ENCODE results near the gene AP4E1.
"Not testable (repeated sequence)": the region's sequence is repeated elsewhere in the genome, so short reads cannot be mapped to it uniquely, and the experiment has no call there.

The AP4E1 gene

DNA sequence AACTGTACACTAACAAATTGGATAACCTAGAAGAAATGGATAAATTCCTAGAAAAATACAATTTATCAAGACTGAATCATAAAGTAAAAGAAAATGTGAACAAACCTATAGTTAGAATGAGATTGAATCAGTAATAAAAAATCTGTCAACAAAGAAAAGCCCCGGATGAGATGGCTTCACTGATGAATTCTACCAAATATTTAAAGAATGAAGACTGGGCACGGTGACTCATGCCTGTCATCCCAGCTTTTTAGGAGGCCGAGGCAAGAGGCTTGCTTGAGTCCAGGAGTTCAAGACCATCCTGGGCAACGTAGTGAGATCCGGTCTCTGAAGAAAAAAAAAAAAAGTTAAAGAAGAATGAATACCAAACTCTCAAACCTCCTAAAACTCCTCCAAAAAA lies 17.7 kb upstream of the AP4E1 start:
- DNase-seq: no peak

DNA sequence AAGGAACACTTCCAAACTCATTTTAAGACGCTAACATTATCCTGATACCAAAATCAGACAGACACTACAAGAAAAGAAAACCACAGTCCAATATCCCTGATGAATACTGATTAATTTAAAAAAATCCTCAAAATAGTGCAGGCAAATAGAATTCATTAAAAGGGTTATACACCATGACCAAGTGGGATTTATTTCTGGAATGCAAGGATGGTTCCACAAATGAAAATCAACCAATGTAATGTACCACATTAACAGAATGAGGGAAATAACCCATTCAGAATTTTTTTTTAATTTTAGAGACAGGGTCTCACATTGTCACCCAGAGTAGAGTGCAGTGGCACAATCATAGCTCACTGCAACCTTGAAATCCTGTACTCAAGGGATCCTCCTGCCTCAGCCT lies 17.3 kb upstream of the AP4E1 start:
- no peak for DNase-seq

DNA sequence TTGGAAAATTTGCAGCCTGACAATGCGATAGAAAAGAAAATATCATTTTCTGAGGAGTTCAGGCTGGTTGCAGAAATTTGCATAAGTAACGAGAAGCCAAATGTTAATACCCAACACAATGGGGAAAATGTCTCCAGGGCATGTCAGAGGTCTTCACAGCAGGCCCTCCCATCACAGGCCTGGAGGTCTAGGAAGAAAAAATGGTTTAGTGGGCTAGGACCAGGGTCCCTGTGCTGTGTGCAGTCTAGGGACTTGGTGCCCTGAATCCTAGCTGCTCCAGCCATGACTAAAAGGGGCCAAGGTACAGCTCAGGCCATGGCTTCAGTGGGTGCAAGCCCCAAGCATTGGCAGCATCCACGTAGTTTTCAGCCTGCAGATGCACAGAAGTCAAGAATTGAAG lies 14.5 kb upstream of the AP4E1 start:
- DNase-seq: no peak

DNA sequence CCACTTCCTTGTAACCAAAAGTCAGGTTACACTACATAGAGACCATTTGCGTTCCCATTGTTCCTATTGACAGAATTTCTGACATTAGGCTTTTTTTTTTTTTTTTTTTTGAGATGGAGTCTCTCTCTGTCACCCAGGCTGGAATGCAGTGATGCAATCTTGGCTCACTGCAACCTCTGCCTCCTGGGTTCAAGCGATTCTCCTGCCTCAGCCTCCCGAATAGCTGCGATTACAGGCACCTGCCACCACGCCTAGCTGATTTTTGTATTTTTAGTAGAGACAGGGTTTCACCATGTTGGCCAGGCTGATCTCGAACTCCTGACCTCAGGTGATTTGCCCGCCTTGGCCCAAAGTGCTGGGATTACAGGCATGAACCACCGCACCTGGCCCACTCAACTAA lies 7.1 kb upstream of the AP4E1 start:
- DNase-seq: not testable (repeated sequence)

DNA sequence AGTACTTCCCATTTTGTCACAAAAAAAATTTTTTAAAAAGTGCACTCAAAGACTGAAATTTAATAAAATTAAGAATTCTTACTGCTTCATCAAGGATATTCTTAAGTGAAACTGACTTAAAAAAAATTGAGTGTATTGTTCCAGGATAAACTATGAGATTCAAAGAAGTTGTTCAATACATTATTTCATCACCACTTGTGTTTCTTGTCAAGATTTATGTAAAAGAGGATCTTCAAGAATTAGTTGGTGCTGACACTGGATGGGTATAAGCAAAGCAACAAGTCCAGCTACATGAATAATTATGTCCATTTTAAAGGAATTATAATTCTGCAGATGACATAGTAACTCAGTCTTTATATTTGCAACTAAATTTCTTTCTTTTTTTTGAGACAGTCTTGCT lies 4.3 kb upstream of the AP4E1 start:
- DNase-seq: no peak

DNA sequence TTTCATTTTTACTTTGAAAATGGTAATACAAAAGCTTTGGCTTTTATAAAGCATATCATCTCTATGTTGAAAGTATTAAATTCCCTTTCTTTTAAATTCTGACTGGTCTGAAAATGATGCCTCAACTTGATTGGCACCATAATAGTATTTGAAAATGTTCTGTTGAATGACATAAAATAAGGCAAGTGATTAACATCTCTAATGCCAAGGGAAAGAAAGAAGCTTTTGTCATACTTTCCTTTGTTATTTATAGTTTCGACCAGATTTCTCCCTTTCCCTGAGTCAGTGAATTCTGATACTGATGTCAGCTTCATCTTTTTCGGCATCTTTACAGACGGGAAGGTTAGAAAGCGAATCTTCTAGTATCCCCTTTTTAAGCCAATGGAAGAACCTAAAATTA lies 3.4 kb upstream of the AP4E1 start:
- DNase-seq: no peak

DNA sequence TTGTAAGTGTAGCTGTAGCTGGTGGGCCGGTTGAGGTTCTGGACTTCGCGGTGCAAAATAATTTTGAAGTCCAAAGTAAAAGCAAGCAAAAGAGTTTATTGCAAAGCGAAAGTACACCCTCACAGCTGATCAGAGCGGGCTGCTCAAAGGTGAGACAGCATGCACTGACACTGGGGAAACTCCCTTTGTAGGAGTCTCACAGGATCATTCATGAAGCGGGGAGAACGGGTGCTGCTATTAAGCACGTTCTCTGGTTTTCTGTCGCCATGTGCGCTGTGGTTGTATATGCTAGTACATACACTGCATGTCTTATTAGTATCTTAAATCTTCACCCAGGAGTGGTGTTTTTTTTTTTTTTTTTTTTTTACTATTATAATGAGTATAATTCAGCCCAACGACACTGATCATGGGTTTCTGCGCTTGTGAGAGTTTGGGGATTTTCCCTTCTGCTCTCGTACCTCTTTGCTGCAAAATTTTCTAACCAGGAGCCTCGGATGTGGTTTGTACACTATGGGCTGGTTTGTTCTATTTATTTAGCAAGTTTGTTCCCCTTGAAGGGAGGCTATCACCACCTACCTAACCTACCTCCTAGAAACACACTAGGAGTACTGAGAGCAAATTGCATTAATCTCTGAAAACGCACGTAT lies 1.4 kb upstream of the AP4E1 start:
- no peak for DNase-seq

DNA sequence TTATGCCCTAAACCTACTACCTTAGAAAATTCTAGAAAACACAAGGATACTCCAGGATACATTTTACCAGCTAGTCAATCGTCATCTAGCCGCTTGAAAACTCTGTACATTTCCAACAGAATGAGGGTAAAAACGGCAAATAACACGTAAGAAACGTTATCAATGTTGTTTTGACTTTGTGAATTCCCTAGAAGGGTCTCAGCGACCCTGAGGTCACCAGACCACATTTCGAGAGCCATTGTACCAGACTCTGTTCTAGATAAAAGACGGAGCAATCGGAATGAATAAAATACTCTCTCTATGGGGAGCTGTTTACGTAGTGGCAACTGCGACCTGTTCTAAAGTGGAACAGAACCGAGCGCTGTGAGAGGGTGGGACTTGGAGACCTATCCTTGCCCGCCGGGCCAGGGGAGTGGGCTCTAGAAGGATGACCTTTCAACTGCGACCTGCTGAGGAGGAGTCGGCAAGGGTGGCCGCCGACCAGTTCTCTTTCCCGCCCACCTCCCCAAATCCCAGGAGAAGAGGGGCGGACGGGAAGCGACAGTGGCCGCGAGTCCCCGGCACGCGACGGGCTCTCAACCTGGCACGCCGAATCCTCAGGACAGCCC lies 778 bp upstream of the AP4E1 start:
- DNase-seq: no peak

DNA sequence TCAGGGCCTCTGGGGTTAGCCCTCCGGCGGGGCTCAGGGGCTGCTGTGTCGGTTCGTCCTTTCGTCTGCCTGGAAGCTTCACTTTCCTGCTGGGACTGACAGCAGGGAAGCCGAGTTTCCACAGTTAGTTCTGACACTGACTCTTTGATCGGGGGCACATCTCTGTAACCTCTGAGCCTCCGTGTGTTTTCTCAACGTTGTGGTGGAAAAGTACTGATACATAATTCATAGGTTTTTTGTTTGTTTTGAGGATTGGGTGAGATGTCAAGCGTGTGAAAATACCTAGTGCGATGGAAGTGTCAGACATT lies 481 bp downstream of the AP4E1 start:
- DNase-seq: no peak

DNA sequence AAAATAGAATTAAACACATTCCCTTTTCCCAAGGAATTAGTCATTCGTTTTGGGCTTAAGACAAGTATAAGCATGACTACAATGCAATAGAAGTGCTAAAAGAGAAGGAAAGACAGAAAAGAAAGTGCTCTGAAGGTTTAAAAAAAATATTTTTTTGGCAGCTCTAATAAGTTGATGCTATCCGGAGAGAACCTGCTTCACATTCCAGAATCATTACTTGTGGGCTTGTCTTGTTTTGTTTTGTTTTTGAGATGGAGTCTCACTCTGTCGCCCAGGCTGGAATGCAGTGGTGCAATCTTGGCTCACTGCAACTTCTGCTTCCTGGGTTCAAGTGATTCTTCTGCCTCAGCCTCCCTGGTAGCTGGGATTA lies 1.9 kb downstream of the AP4E1 start:
- not testable (repeated sequence) for DNase-seq

DNA sequence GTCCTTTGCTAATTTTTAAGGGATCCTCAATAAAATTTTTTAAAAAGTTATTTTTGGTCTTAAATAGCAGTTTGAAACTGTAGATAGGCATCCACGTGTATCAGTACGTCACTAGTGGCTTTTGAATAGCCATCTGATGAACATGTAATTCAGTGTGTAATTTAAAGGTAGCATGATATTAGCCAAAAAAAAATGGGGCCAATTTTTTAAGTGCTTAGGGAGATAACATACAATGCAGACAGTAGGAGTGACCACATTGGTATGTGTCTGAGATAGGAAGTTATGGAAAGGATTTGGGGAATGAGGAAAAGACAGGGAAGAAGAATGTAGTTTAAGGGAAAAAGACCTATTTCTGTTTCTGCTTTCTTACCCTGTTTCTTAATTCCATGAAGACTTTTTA lies 2.5 kb downstream of the AP4E1 start:
- no peak for DNase-seq

DNA sequence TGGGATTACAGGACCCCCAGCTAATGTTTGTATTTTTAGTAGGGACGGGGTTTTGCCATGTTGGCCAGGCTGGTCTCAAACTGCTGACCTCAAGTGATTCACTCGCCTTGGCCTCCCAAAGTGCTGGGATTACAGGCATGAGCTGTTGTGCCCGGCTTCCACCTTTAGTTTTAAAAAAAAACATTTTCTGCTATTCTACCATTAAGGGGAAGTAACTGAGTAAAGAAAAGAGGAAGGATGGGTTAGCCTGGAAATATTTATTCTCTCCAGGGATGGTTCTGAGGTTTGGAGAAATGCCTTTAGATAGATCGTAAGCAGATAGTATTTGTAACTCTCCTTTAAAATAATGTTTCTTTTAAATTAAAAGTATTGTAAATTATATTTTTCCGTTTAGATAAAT lies 3.1 kb downstream of the AP4E1 start:
- no peak for DNase-seq

DNA sequence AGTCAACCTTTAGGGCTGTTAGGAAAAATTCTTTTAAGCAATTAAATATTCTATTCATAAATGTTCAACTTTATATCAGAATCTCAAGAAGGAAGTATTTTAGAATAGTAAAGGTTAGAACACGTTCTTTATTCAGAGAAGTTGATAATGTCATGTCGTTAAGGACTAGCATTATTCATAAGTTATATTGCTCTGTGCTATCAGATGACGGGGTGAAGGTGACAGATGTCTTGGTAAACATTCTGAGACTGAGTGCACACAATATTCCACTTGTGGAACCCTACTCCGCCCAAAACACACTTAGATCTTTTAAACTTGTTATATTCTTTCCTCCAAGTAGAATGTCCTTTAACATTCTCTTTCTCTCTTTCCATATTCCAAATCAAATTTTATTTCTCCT lies 7.9 kb downstream of the AP4E1 start:
- DNase-seq: no peak

DNA sequence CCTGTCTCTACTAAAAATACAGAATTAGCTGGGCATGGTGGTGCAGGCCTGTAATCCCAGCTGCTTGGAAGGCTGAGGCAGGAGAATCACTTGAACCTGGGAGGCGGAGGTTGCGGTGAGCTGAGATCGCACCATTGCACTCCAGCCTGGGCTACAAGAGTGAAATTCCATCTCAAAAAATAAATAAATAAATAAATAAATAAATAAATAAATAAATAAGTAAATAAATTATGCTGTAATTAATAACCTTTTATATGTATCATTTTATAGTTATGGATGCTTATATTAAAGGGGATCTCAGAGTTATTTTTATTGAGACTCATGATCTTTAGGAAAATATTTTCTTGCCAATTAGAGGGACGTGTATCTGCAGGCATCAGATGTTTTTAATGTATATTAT lies 10.9 kb downstream of the AP4E1 start:
- not testable (repeated sequence) for DNase-seq

DNA sequence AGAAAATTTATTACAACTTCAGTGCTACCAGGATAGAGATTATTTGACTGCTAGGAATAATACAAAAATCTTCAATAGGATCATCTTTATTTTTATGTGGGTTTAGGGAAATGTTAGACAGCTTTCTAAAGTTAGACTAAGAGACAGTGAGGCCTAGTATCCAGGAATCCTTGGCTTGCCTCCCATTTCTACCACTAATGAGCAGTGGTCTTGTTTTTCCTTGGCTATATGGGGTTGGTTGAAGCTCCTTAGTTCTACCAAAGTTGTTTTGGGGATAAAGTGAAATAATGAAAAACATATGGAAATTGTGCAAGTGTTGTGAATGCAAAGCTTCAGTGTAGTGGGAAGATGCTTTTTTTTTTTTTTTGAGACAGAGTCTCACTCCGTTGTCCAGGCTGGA lies 16.8 kb downstream of the AP4E1 start:
- DNase-seq: no peak

DNA sequence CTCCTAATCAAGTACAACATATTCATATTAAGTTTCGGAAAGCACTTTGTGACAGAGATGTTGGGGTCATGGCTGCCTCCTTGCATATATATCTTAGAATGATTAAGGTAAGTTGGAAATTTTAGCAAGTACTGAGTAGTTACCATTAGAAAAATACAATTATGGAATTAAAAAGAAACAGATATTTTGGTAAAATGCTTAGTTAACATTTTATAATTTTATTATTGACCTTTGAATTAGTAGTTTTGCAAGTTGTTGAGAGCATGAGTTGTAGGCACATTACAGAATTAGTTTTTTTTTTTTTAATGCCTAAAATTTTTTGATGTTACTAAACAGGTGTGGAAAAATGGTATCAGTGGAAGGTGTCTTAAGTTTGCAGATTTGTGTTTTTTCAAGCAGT lies 20.6 kb downstream of the AP4E1 start:
- no peak for DNase-seq

DNA sequence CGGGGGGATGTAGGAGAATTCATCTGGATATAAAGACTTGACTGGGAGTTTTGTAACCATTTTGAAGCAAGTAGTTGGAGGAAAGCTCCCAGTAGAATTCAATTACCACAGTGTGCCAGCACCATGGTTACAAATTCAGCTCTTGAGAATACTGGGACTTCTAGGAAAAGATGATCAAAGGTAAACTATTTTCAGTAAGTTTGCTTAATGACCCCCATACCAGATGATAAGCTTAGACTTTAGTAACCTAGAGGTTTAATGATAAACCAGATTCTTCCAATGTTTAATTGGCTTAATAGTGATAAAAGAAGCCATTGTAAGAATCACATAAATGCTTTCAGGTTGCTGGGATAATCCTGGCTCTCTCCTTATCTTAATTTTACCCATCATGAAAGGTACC lies 22.3 kb downstream of the AP4E1 start:
- DNase-seq: no peak

DNA sequence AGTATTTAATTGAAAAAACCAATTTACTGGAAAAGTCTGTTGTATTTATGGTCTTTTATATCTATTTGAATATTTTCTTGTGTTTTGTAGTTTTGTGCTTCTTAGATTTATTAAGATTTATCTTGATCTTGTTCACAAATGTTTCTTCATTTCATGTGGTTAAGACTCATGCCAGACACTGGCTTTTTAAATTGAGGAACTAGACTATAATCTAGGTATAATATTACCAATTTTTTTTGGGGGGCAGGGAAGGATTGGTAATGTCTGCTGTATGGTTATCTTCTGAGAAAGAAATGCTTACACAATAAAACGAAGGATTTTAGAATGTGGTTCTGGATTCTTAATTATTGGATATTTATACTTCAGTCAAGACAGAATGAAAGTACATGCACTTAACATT lies 24.9 kb downstream of the AP4E1 start:
- no peak for DNase-seq

DNA sequence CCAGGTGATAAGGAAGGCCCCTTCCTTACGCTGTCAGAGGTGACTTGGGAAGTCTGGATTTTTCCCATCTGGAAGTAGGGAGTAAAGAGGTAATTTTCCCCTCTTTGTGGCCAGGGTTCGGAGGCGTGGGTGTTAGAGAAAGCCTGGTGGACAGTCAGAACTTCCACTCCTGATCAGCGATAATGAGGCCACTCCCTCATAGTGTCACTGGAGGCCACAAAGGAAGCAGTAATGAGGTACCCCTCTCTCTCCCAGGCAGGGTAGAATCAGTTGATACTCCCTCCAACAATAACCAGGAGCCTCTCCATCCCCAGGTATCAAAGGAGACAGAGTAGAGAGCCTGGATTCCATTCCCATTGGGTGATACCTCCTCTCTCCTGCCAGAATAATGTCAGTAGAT lies 30.0 kb downstream of the AP4E1 start:
- DNase-seq: no peak

DNA sequence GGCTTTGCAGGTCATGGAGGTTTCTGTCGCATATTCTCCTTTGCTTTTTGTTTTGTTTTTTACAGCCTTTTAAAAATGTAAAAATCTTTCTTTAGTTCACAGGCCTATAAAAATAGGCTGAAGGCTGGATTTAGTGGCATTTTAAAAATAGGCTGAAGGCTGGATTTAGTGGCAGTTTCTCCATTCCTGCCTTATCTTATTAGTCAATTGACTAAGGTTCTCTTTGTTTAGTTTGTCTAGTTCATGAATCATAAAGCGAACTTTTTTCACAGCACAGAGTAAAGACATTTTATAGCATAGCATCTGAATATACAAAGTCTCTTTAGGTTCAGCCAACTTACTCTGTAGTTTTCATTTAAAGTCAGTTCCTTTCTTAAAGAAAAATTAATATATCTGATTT lies 31.4 kb downstream of the AP4E1 start:
- DNase-seq: no peak

DNA sequence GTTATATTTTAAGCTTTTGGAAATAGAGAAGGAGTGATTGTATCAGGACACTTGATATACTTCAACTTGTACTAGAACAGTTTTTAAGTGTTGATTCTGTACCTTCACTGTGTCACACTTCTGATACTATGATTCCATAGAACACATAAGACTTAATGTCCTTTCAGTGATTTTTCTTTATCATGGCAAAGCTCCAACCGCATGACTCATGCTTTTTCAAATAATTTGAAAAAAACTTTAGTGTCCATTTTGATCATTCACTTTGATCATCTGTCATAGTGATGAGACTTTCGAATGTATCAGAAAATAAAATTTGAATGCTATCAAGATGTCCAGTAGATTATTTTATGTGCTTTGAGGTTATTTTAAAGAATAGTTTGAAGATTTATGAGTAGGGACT lies 32.0 kb downstream of the AP4E1 start:
- no peak for DNase-seq

DNA sequence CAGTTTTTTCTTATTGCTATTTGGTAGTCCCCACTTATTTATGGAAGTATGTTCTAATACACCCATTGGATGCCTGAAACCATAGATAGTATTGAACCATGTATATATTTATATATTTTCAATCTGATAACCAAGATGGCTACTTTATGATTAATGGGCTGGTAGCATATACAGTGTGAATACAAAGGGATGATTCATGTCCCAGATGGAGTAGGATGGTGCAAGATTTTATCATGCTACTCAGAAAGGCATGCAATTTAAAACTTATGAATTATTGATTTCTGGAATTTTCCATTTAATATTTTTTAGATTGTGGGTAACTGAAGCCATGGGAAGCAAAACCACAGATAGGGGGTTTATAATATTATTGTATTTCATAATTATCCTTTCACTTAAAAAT lies 35.2 kb downstream of the AP4E1 start:
- DNase-seq: no peak

DNA sequence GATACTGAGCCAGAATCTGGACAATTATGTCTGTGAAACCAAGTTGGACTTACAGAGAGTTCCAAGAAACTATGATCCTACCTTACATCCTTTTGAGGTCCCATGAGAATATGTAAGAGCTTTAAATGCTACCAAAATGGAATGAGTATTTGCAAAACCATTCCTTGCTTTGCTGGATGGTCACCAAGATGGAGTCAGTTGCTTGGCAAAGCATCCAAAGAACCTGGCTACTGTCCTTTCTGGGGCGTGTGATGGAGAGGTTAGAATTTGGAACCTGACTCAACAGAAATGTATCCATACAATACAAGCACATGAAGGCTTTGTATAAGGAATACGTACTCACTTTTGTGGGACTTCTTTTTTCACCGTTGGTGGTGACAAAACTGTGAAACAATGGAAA lies 36.2 kb downstream of the AP4E1 start:
- DNase-seq: no peak

DNA sequence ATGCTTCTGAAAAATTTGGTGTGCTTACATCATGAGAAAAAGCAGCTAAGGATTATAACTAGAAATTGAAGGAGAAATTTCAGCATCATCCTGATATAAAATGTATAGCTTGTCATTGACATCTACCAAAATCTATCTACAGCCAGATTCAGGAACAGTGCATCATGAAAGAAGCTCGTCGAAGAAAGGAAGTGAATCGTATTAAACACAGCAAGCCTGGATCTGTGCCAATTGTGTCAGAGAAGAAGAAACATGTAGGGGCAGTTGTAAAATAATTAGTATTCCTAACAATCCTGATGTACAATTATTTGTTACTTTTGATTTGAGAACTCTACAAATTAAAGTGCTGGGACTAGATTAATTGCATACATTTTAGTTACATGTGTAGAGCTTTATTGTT lies 37.2 kb downstream of the AP4E1 start:
- DNase-seq: no peak

DNA sequence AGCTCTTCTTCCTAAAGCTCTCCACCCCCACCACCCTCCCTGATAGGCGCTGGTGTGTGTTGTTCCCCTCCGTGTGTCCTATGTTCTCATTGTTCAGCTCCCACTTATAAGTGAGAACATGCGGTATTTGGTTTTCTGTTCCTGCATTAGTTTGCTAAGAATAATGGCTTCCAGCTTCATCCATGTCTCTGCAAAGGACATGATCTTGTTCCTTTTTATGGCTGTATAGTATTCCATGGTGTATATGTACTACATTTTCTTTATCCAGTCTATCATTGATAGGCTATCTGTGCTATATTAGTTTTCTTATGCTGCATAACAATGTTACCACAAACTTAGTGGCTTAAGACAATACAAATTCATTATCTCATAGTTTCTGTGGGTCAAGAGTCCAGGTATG lies 42.3 kb downstream of the AP4E1 start:
- DNase-seq: not testable (repeated sequence)

DNA sequence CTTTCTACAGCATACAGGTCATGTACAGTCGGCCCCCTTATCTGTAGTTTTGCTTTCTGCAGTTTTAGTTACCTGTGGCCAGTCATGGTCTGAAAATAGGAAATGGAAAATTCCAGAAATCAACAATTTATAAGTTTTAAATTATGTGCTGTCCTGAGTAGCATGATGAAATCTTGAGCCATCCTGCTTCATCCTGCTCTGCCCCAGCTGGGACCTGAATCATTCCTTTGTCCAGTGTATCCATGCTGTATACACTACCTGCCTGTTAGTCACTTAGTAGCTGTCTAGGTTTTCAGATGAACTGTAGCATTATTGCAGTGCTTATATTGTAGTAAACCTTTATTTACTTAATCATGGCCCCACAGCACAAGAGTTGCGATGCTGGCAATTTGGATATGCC lies 44.8 kb downstream of the AP4E1 start:
- no peak for DNase-seq

Data from NCI-H2081 treated with DMSO at 0.1 percent for 48 hours (cell line).